ENCODE measurements around the gene EFR3B. TPM values are rescaled to one million over a fixed set of nuclear protein-coding genes. Genes with fewer than 3 reads are reported as not detected.

EFR3B gene
- total and polyA plus RNA-seq, 9 donors: 0.36 to 4.5 (median 1.4) TPM

GRCh38 chr2:25036221-25036559, 5.7 kb upstream of the EFR3B start:
- no peaks in the 10 kb centered on the region for H3K4me1 ChIP-seq (ENCODE audit: insufficient read depth)
- no peaks in the 10 kb centered on the region for H3K9me3 ChIP-seq
- no peak for DNase-seq
- WGBS, 3 donors: 66 to 70% (median 69%) methylated on average over 6 of the region's 6 CpGs
- no peaks in the 10 kb centered on the region for H3K27me3 ChIP-seq
- intact Hi-C loops (cut with DNase I): loop anchor here in 1 of 4 donors (10.0 kb wide), 1 partner anchor 99 kb away; no protein-coding TSS in a partner anchor
- TF ChIP-seq CTCF (IDR thresholded peaks at IDR 0.05) (no peak), EP300 (IDR thresholded peaks at IDR 0.05) (no peak), POLR2A (IDR thresholded peaks at IDR 0.05) (no peak)
- no peak overlapping the region for H3K4me3 ChIP-seq
- H3K27ac ChIP-seq: no peak overlapping the region
- no peaks in the 10 kb centered on the region for H3K36me3 ChIP-seq

- H3K27ac ChIP-seq: no peak overlapping the region
- DNase-seq: no peak
- no peak for TF ChIP-seq CTCF (IDR thresholded peaks at IDR 0.05)
- no peak for TF ChIP-seq POLR2A (IDR thresholded peaks at IDR 0.05)
- TF ChIP-seq EP300 (IDR thresholded peaks at IDR 0.05): no peak
- H3K9me3 ChIP-seq: no peaks in the 10 kb centered on the region
- intact Hi-C loops (cut with DNase I): loop anchor here in 1 of 4 donors (10.0 kb wide), 1 partner anchor 96 kb away; no protein-coding TSS in a partner anchor
- H3K36me3 ChIP-seq: no peaks in the 10 kb centered on the region
- H3K4me1 ChIP-seq (ENCODE audit: insufficient read depth): peaks cover 5% of the 10 kb centered on the region
- no peak overlapping the region for H3K4me3 ChIP-seq
- H3K27me3 ChIP-seq: no peaks in the 10 kb centered on the region
- 71 to 84% (median 72%) methylated on average over 4 of the region's 4 CpGs for WGBS, 3 donors
These were observed 2.8 kb upstream of the EFR3B start for GRCh38 chr2:25039126-25039525.

- Histone ChIP-seq H3K4me1 (ENCODE audit: insufficient read depth) (peaks cover 5% of the 10 kb centered on the region), H3K27ac (no peak overlapping the region), H3K9me3 (no peaks in the 10 kb centered on the region), H3K27me3 (no peaks in the 10 kb centered on the region), H3K36me3 (no peaks in the 10 kb centered on the region), H3K4me3 (peak overlapping the region; percentile 49)
- intact Hi-C loops (cut with DNase I): no loop called here
- TF ChIP-seq POLR2A (IDR thresholded peaks at IDR 0.05) (no peak), CTCF (IDR thresholded peaks at IDR 0.05) (peak in 1 of 3 donors; percentile 42), EP300 (IDR thresholded peaks at IDR 0.05) (no peak)
- WGBS, 3 donors: 0 to 1% (median 1%) methylated on average over 26 to 28 of the region's 28 CpGs
- DNase-seq: peak; percentile 60 to 74 (median 70)
These were observed 459 bp upstream of the EFR3B start for GRCh38 chr2:25041307-25041927.

GRCh38 chr2:25042321-25043240, 705 bp downstream of the EFR3B start:
- intact Hi-C loops (cut with DNase I): no loop called here
- 0 to 1% (median 1%) methylated on average over 52 to 76 of the region's 76 CpGs for WGBS, 3 donors
- Histone ChIP-seq H3K36me3 (no peaks in the 10 kb centered on the region), H3K9me3 (no peaks in the 10 kb centered on the region), H3K27me3 (no peaks in the 10 kb centered on the region), H3K4me3 (peak overlapping the region; percentile 43), H3K27ac (peak overlapping the region in 1 of 2 donors; percentile 50), H3K4me1 (ENCODE audit: insufficient read depth) (peaks cover 5% of the 10 kb centered on the region)
- TF ChIP-seq CTCF (IDR thresholded peaks at IDR 0.05) (no peak), POLR2A (IDR thresholded peaks at IDR 0.05) (no peak), EP300 (IDR thresholded peaks at IDR 0.05) (no peak)
- peak in 3 of 5 donors; percentile 37 to 62 (median 51) for DNase-seq

Data from ovary (tissue), 9 donors.